ENCODE measurements around the gene SUMF1. TPM values are rescaled to one million over a fixed set of nuclear protein-coding genes. Genes with fewer than 3 reads are reported as not detected.

Gene SUMF1
- total and polyA plus RNA-seq, 2 of the 4 experiments (the other 2 are of a cell fraction), result 26.3 to 38.4 TPM

DNA sequence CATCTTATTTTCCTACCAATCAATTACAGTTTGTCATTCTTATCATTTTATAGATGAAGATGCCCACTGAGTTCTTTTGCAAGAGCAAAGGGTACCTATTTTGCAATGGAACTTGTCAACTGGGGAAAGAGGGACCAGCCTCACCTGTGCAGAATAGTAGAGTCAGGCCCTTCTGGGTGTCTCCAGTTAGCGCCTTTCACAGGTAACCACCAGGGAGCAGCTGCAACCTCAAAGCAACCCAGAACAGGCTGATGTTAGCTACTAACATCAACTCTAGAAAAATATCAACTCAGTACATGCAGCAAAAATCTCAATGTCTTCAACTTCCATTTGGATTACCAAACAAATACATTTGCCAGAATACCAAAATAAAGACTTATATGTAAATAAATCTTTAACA is 47.1 kb downstream of the SUMF1 start:
- Histone ChIP-seq H3K23ac (ENCODE audit: low read depth, low read length) (no peak overlapping the region), H3K4me2 (ENCODE audit: low read depth, low read length) (no peak overlapping the region), H2AFZ (replicated peaks; ENCODE audit: low read length, poor library complexity) (no peak overlapping the region), H3K56ac (ENCODE audit: extremely low read depth, insufficient read depth, low read length) (no peak overlapping the region), H4K91ac (ENCODE audit: insufficient read depth, low read depth, low read length) (no peak overlapping the region), H4K8ac (ENCODE audit: low read depth in 2 of 2, low read length in 2 of 2) (no peak overlapping the region), H3K18ac (ENCODE audit: low read depth, low read length) (no peak overlapping the region), H2BK120ac (ENCODE audit: low read depth, low read length) (no peak overlapping the region), H2BK20ac (ENCODE audit: low read depth, low read length) (no peak overlapping the region), H2AK9ac (replicated peaks; ENCODE audit: low read depth, low read length, poor library complexity) (no peak overlapping the region), H3K36me3 (ENCODE audit: control insufficient read depth, insufficient read depth, low read length) (no peaks in the 10 kb centered on the region), H3K27me3 (ENCODE audit: control insufficient read depth, insufficient read depth, low read length) (no peaks in the 10 kb centered on the region), H4K5ac (ENCODE audit: low read depth, low read length) (no peak overlapping the region), H2AK5ac (ENCODE audit: low read depth, low read length) (no peak overlapping the region), H3K4me3 (ENCODE audit: insufficient read depth, low read depth, low read length) (no peak overlapping the region), H3K9me3 (ENCODE audit: control insufficient read depth, insufficient read depth, low read length) (no peaks in the 10 kb centered on the region), H2BK15ac (ENCODE audit: low read depth, low read length) (no peak overlapping the region), H3K9ac (ENCODE audit: low read depth, low read length) (no peak overlapping the region), H3K4ac (ENCODE audit: low read depth, low read length) (no peak overlapping the region), H3K14ac (replicated peaks; ENCODE audit: low read depth, low read length) (no peak overlapping the region), H3K79me1 (ENCODE audit: low read depth in 1 of 2, low read length in 2 of 2) (peaks cover 0 to 2% of the 10 kb centered on the region in 2 experiments; a peak in 1 of 4 replicates), H3K9me1 (ENCODE audit: insufficient read depth, low read length) (peaks cover 4% of the 10 kb centered on the region; the same call in 1 of the 2 replicates), H3K4me1 (ENCODE audit: control insufficient read depth, insufficient read depth, low read length) (peaks cover 5% of the 10 kb centered on the region; the same call in 1 of the 2 replicates), H3K27ac (ENCODE audit: insufficient read depth, low read length) (no peak overlapping the region), H2BK5ac (ENCODE audit: low read depth, low read length, poor library complexity, severe bottlenecking) (no peak overlapping the region), H4K20me1 (ENCODE audit: insufficient read depth, low read length) (no peaks in the 10 kb centered on the region)
- ATAC-seq (ENCODE audit: low read depth), result no peak
- no CpG with 5 or more reads among the region's 1 CpG for WGBS, 2 experiments (ENCODE audit: extremely low coverage in 2 of 2, insufficient read length in 1 of 2)
- DNase-seq, result no peak
- ChIA-PET CTCF (interaction anchor here (0.6 kb wide), 1 partner anchor 398 kb away, joined by 5 read pairs; no protein-coding TSS in a partner anchor), POLR2A (ENCODE audit: unreplicated experiment) (no interaction called here)
- in situ Hi-C loops (cut with MboI; ENCODE audit: low sequenced_read_pairs) (no loop called here), dilution Hi-C loops (cut with HindIII; ENCODE audit: low sequenced_read_pairs, unreplicated experiment) (no loop called here), intact Hi-C loops (cut with micrococcal nuclease) (no loop called here)
- BruUV-seq (replicated peaks), result no TSS peak
- TF ChIP-seq CHD1 (IDR thresholded peaks at IDR 0.05; ENCODE audit: low read depth, low read length) (no peak), FOS (IDR thresholded peaks at IDR 0.05; ENCODE audit: low read depth, low read length) (no peak), MAZ (IDR thresholded peaks at IDR 0.05; ENCODE audit: borderline replicate concordance, low read depth, low read length) (no peak), CEBPB (IDR thresholded peaks at IDR 0.05; ENCODE audit: low read depth, low read length) (no peak), RCOR1 (IDR thresholded peaks at IDR 0.05; ENCODE audit: insufficient replicate concordance, low read length) (no peak), RFX5 (IDR thresholded peaks at IDR 0.05; ENCODE audit: low read depth, low read length) (no peak), POLR2A (IDR thresholded peaks at IDR 0.05; ENCODE audit: low read depth, low read length) (no peak), RAD21 (IDR thresholded peaks at IDR 0.05; ENCODE audit: low read length) (no peak), NFE2L2 (IDR thresholded peaks at IDR 0.05; ENCODE audit: low read depth, low read length) (no peak), MXI1 (IDR thresholded peaks at IDR 0.05; ENCODE audit: borderline replicate concordance, low read depth, low read length) (no peak), MAFK (IDR thresholded peaks at IDR 0.05; ENCODE audit: low read depth, low read length) (no peak), BHLHE40 (IDR thresholded peaks at IDR 0.05; ENCODE audit: low read depth, low read length) (no peak), SMC3 (IDR thresholded peaks at IDR 0.05; ENCODE audit: low read depth, low read length) (no peak)
- TF ChIP-seq, protein P1, sequence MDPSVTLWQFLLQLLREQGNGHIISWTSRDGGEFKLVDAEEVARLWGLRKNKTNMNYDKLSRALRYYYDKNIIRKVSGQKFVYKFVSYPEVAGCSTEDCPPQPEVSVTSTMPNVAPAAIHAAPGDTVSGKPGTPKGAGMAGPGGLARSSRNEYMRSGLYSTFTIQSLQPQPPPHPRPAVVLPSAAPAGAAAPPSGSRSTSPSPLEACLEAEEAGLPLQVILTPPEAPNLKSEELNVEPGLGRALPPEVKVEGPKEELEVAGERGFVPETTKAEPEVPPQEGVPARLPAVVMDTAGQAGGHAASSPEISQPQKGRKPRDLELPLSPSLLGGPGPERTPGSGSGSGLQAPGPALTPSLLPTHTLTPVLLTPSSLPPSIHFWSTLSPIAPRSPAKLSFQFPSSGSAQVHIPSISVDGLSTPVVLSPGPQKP (IDR thresholded peaks at IDR 0.05; ENCODE audit: borderline replicate concordance, low read depth, low read length), result no peak
- TF ChIP-seq, protein P2, sequence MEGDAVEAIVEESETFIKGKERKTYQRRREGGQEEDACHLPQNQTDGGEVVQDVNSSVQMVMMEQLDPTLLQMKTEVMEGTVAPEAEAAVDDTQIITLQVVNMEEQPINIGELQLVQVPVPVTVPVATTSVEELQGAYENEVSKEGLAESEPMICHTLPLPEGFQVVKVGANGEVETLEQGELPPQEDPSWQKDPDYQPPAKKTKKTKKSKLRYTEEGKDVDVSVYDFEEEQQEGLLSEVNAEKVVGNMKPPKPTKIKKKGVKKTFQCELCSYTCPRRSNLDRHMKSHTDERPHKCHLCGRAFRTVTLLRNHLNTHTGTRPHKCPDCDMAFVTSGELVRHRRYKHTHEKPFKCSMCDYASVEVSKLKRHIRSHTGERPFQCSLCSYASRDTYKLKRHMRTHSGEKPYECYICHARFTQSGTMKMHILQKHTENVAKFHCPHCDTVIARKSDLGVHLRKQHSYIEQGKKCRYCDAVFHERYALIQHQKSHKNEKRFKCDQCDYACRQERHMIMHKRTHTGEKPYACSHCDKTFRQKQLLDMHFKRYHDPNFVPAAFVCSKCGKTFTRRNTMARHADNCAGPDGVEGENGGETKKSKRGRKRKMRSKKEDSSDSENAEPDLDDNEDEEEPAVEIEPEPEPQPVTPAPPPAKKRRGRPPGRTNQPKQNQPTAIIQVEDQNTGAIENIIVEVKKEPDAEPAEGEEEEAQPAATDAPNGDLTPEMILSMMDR (conservative IDR thresholded peaks at IDR 0.05; ENCODE audit: low read depth, low read length), result no peak
- TF ChIP-seq, protein P3, sequence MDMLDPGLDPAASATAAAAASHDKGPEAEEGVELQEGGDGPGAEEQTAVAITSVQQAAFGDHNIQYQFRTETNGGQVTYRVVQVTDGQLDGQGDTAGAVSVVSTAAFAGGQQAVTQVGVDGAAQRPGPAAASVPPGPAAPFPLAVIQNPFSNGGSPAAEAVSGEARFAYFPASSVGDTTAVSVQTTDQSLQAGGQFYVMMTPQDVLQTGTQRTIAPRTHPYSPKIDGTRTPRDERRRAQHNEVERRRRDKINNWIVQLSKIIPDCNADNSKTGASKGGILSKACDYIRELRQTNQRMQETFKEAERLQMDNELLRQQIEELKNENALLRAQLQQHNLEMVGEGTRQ (IDR thresholded peaks at IDR 0.05; ENCODE audit: low read depth, low read length), result no peak
